ENCODE data around the gene CREB1.
"Not testable (repeated sequence)": the region's sequence is repeated elsewhere in the genome, so short reads cannot be mapped to it uniquely, and the experiment has no call there.

CREB1 gene

DNA sequence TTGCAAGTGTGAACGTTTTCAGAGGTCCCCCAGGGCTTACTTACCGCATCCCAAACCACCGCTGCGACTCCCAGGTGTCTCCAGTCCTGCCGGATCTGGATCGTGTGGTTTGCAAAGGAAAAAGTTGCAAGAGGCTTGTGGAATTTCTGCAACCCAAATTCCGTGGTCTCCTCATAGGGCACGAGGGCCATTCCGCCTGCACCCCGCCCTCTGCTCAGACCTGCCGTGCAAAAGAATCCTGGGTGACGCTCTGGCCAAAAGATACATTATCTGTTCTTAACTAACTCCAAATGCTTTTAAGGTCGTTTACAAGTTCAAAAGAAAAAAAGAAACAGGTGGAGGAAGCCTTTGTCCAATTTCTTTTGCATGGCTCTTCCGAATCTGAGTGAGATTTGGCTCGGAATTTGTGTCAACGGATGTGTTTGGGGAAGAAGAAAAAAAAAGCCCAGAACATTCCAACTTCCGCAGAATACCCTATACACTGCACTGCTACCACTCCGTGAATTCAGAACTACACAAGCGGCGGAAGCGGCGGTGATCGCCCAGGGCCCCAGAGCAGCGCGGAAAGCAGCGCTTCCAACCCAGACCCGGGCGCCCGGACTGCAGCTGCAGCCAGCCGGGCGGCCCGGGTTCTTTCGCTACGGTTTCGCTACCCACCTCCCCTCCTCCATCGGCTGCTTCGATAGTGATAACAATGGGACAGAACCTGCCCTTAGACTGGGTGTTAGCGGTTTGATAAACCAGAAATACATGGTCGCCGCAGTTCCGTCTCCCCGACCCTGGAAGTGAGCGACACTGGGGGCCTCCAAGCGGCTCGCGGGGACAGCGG lies 94.6 kb downstream of the CREB1 start:
- TF ChIP-seq POLR2A (IDR thresholded peaks at IDR 0.05; ENCODE audit: low read length): no peak
- TF ChIP-seq GATA1 (IDR thresholded peaks at IDR 0.05; ENCODE audit: low read depth, low read length): no peak
- DNase-seq: peak; percentile 85 to 87

- peak; percentile 95 to 96 for DNase-seq
- TF ChIP-seq GATA1 (IDR thresholded peaks at IDR 0.05; ENCODE audit: low read depth, low read length) (no peak), POLR2A (IDR thresholded peaks at IDR 0.05; ENCODE audit: low read length) (peak; percentile 92)
Measured at GRCh38 chr2:207625014-207625907, 95.5 kb downstream of the CREB1 start, which contains the start of gene METTL21A. Gene METTL21A, minus strand, starts transcription at chr2:207625394. Its CDS starts 1,019 bp downstream, at chr2:207624375.

DNA sequence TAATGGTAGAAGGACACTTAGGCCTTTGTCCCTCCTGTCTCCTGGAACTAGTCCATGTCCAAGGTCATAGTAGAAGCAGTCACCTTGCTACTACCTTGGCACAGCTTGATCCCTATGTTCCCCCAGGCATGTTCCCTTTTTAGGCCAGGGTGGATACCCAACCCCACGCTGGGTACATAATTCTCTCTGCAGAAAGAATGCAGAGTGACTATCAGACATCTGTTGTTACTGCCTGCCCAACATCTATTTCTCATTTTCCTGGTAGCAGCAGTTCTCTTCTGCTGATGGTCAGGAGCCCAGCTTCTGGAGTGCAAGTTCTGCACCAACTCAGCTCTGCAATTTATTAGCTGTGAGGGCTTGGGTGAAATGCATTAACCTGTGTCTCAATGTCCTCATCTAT lies 99.8 kb downstream of the CREB1 start:
- no peak for DNase-seq
- no peak for TF ChIP-seq POLR2A (IDR thresholded peaks at IDR 0.05; ENCODE audit: low read length)

DNA sequence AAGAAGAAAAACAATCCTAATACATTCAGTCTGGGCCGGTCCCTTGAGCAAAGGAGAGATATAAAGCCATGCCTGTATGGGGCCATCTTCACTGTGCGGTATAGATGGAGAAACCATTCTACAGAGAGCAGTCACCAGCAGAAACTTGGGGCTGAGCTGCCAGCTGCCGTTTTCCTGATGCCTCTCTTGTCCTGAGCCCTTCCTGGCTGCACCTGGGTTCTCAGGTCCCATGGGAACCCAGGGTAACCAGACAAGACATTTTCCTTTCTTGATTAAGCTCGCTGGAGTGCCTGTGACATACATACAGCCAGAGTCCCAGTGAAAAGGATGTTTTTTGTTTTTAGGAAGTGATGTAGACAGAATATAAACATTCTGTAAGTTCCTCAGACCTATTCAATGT lies 100.7 kb downstream of the CREB1 start:
- no peak for DNase-seq
- TF ChIP-seq GATA1 (IDR thresholded peaks at IDR 0.05; ENCODE audit: low read depth, low read length): no peak
- TF ChIP-seq POLR2A (IDR thresholded peaks at IDR 0.05; ENCODE audit: low read length): no peak

DNA sequence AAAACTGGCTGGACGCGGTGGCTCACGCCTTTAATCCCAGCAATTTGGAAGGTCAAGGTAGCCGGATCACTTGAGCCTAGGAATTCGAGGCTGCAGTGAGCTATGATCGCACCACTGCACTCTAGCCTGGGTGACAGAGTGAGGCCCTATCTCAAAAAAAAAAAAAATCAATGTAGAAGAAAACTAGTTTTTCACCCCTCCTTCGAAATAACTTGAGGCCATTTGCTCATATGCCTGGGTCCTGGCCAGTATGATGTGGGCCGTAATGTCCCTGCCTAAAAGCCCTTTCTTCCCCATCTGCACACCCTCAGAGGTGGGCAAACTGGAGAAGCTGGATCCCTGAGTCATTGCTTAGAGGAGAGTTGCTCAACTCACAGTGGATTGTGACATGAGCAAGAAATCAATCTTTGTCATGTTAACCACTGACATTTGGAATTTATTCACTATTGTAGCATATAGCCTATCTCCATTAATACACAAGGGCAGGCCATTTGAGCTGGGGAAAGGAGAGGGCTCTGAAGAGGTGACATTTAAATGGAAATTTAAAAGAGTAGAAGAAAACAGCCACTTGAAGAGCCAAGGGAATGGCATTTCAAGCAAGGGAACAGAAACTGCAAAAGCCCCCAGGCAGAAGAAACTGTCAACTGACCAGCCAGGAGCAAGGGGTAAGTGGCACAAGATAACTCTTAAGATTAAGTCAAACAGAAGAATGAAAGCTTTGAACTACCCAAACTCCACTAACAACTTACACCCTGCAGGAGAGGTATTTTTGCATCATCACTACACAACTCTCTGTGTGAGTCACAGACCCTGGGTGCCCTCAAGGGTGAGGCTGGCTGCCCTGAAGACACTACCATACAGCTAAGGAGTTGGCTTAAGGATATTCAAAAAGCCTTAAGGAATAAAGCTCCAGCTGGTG lies 103.1 kb downstream of the CREB1 start:
- no peak for TF ChIP-seq POLR2A (IDR thresholded peaks at IDR 0.05; ENCODE audit: low read length)
- no peak for TF ChIP-seq GATA1 (IDR thresholded peaks at IDR 0.05; ENCODE audit: low read depth, low read length)
- peak; percentile 8 to 47 for DNase-seq

- DNase-seq: no peak
- TF ChIP-seq GATA1 (IDR thresholded peaks at IDR 0.05; ENCODE audit: low read depth, low read length) (no peak), POLR2A (IDR thresholded peaks at IDR 0.05; ENCODE audit: low read length) (no peak)
Measured at GRCh38 chr2:207633686-207634085, 103.9 kb downstream of the CREB1 start.

GRCh38 chr2:207635468-207636200 lies 105.9 kb downstream of the CREB1 start:
- TF ChIP-seq POLR2A (IDR thresholded peaks at IDR 0.05; ENCODE audit: low read length) (no peak), GATA1 (IDR thresholded peaks at IDR 0.05; ENCODE audit: low read depth, low read length) (no peak)

DNA sequence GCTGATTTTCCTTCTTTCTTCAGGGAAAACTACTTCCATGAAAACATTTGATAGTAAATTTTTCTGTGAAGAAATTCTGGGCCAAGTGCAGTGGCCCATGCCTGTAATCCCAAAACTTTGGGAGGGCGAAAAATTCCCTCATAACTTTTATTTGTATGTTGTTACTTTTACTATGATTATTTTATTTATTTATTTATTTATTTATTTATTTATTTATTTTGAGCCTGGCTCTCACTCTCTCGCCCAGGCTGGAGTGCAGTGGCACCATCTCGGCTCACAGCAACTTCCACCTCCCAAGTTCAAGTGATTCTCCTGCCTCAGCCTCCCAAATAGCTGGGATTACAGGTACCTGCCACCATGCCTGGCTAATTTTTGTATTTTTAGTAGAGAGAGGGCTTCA lies 109.5 kb downstream of the CREB1 start:
- not testable (repeated sequence) for DNase-seq

More at GRCh38 chr2:207635468-207636200, 105.9 kb downstream of the CREB1 start:
- no peak for DNase-seq

- TF ChIP-seq GATA1 (IDR thresholded peaks at IDR 0.05; ENCODE audit: low read depth, low read length) (no peak), POLR2A (IDR thresholded peaks at IDR 0.05; ENCODE audit: low read length) (no peak)
- no peak for DNase-seq
Measured at GRCh38 chr2:207640160-207640559, 110.4 kb downstream of the CREB1 start.

- DNase-seq: no peak
- no peak for TF ChIP-seq POLR2A (IDR thresholded peaks at IDR 0.05; ENCODE audit: low read length)
- TF ChIP-seq GATA1 (IDR thresholded peaks at IDR 0.05; ENCODE audit: low read depth, low read length): no peak
Measured at GRCh38 chr2:207640661-207641060, 110.9 kb downstream of the CREB1 start.

GRCh38 chr2:207643892-207644291 lies 114.1 kb downstream of the CREB1 start:
- TF ChIP-seq GATA1 (IDR thresholded peaks at IDR 0.05; ENCODE audit: low read depth, low read length) (no peak), POLR2A (IDR thresholded peaks at IDR 0.05; ENCODE audit: low read length) (no peak)
- no peak for DNase-seq

DNA sequence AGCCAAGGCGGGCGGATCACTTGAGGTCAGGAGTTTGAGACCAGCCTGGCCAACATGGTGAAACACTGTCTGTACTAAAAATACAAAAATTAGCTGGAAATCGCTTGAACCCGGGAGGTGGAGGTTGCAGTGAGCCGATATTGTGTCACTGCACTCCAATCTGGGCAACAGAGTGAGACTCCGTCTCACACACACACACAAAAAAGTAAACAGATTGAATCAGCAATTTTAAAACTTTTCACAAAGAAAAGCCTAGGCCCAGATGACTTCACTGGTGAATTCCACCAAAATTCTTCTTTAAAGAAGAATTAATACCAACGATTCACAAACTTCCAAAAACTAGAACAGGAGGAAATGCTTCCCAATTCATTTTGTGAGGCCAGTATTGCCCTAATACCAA lies 116.8 kb downstream of the CREB1 start:
- not testable (repeated sequence) for DNase-seq

Data from erythroblast (primary cell).